IPS DF 4.7 (cell line): Measurements from ENCODE around the gene MTUS2.

Experiments
- DNase-seq: peaks from one replicate; pipeline ENCODE4 v3.0.0-alpha.2; 2013; ENCODE audit warnings: low spot score; ENCODE audit errors: extremely low read depth

Gene MTUS2

GRCh38 chr13:29501674-29502073 is 681.5 kb downstream of the MTUS2 start:
- DNase-seq, result no peak

- no peak for DNase-seq
Observed at GRCh38 chr13:29502391-29503008, 682.4 kb downstream of the MTUS2 start.

GRCh38 chr13:29503041-29503837 is 683.1 kb downstream of the MTUS2 start:
- peak; percentile 7 for DNase-seq

GRCh38 chr13:29504691-29505090 is 684.6 kb downstream of the MTUS2 start:
- DNase-seq, result no peak

GRCh38 chr13:29505511-29505910 is 685.4 kb downstream of the MTUS2 start:
- DNase-seq, result no peak

- DNase-seq, result no peak
Observed at GRCh38 chr13:29505950-29506349, 685.8 kb downstream of the MTUS2 start.

- DNase-seq, result no peak
Observed at GRCh38 chr13:29507356-29507755, 687.2 kb downstream of the MTUS2 start.

GRCh38 chr13:29508130-29508875 is 688.2 kb downstream of the MTUS2 start:
- peak; percentile 53 for DNase-seq

- DNase-seq, result no peak
Observed at GRCh38 chr13:29508876-29509252, 688.7 kb downstream of the MTUS2 start.

- DNase-seq, result no peak
Observed at GRCh38 chr13:29509999-29510589, 690.0 kb downstream of the MTUS2 start.

- no peak for DNase-seq
Observed at GRCh38 chr13:29510651-29511084, 690.5 kb downstream of the MTUS2 start.

GRCh38 chr13:29511106-29511796 is 691.1 kb downstream of the MTUS2 start:
- no peak for DNase-seq

GRCh38 chr13:29511980-29512379 is 691.8 kb downstream of the MTUS2 start:
- no peak for DNase-seq

- no peak for DNase-seq
Observed at GRCh38 chr13:29513002-29513980, 693.2 kb downstream of the MTUS2 start.

GRCh38 chr13:29513981-29514719 is 694.0 kb downstream of the MTUS2 start:
- DNase-seq, result no peak

- no peak for DNase-seq
Observed at GRCh38 chr13:29514720-29515310, 694.7 kb downstream of the MTUS2 start.

- no peak for DNase-seq
Observed at GRCh38 chr13:29515372-29515771, 695.2 kb downstream of the MTUS2 start.

GRCh38 chr13:29516012-29516411 is 695.9 kb downstream of the MTUS2 start:
- no peak for DNase-seq

- no peak for DNase-seq
Observed at GRCh38 chr13:29516880-29517279, 696.7 kb downstream of the MTUS2 start.
